SK-N-SH (cell line): Measurements from ENCODE around the gene LIPJ.

ENCODE experiments used
- FOXM1 ChIP-seq: IDR thresholded peaks from 2 replicates; pipeline ENCODE4 v1.4.0; 2012; ENCODE audit warnings: low read depth, mild to moderate bottlenecking
- GABPA ChIP-seq: IDR thresholded peaks from 2 replicates; pipeline ENCODE4 v1.4.0; 2012; ENCODE audit warnings: low read depth, mild to moderate bottlenecking
- RAD21 ChIP-seq: IDR thresholded peaks from 2 replicates; pipeline ENCODE4 v1.6.1; 2012; ENCODE audit warnings: mild to moderate bottlenecking, low read length
- TF ChIP-seq, protein P1 (sequence below): fragments of 200-600 bp; sonication (generic); IDR thresholded peaks from 2 replicates; pipeline ENCODE4 v1.6.1; 2017; ENCODE audit warnings: antibody characterized with exemption, mild to moderate bottlenecking, moderate library complexity
- TF ChIP-seq, protein P2 (sequence below): fragments of 150-350 bp; IDR thresholded peaks from 2 replicates; pipeline ENCODE4 v1.6.1; 2017; ENCODE audit warnings: antibody characterized with exemption, low read length, low read depth, borderline replicate concordance
- TF ChIP-seq, protein P3 (sequence below): IDR thresholded peaks from 2 replicates; pipeline ENCODE4 v1.6.1; 2012; ENCODE audit warnings: mild to moderate bottlenecking, low read depth, low read length, moderate library complexity

- TF ChIP-seq, protein P1, sequence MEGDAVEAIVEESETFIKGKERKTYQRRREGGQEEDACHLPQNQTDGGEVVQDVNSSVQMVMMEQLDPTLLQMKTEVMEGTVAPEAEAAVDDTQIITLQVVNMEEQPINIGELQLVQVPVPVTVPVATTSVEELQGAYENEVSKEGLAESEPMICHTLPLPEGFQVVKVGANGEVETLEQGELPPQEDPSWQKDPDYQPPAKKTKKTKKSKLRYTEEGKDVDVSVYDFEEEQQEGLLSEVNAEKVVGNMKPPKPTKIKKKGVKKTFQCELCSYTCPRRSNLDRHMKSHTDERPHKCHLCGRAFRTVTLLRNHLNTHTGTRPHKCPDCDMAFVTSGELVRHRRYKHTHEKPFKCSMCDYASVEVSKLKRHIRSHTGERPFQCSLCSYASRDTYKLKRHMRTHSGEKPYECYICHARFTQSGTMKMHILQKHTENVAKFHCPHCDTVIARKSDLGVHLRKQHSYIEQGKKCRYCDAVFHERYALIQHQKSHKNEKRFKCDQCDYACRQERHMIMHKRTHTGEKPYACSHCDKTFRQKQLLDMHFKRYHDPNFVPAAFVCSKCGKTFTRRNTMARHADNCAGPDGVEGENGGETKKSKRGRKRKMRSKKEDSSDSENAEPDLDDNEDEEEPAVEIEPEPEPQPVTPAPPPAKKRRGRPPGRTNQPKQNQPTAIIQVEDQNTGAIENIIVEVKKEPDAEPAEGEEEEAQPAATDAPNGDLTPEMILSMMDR, result no peak
- no peak for TF ChIP-seq FOXM1
- TF ChIP-seq, protein P2, sequence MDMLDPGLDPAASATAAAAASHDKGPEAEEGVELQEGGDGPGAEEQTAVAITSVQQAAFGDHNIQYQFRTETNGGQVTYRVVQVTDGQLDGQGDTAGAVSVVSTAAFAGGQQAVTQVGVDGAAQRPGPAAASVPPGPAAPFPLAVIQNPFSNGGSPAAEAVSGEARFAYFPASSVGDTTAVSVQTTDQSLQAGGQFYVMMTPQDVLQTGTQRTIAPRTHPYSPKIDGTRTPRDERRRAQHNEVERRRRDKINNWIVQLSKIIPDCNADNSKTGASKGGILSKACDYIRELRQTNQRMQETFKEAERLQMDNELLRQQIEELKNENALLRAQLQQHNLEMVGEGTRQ, result no peak
- TF ChIP-seq GABPA, result no peak
- no peak for TF ChIP-seq RAD21
- TF ChIP-seq, protein P3, sequence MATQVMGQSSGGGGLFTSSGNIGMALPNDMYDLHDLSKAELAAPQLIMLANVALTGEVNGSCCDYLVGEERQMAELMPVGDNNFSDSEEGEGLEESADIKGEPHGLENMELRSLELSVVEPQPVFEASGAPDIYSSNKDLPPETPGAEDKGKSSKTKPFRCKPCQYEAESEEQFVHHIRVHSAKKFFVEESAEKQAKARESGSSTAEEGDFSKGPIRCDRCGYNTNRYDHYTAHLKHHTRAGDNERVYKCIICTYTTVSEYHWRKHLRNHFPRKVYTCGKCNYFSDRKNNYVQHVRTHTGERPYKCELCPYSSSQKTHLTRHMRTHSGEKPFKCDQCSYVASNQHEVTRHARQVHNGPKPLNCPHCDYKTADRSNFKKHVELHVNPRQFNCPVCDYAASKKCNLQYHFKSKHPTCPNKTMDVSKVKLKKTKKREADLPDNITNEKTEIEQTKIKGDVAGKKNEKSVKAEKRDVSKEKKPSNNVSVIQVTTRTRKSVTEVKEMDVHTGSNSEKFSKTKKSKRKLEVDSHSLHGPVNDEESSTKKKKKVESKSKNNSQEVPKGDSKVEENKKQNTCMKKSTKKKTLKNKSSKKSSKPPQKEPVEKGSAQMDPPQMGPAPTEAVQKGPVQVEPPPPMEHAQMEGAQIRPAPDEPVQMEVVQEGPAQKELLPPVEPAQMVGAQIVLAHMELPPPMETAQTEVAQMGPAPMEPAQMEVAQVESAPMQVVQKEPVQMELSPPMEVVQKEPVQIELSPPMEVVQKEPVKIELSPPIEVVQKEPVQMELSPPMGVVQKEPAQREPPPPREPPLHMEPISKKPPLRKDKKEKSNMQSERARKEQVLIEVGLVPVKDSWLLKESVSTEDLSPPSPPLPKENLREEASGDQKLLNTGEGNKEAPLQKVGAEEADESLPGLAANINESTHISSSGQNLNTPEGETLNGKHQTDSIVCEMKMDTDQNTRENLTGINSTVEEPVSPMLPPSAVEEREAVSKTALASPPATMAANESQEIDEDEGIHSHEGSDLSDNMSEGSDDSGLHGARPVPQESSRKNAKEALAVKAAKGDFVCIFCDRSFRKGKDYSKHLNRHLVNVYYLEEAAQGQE, result no peak
These were observed 28.9 kb upstream of the LIPJ start for GRCh38 chr10:88557658-88558057.
